HEK293 (cell line): ENCODE data around the gene EML1.

Source experiments
- ZNF19 ChIP-seq: fragments of 450-650 bp; formaldehyde crosslinking; IDR thresholded peaks from 2 replicates; pipeline ENCODE4; 2016; ENCODE audit warnings: missing biosample characterization, missing genetic modification characterization, low read depth
- ZNF664 ChIP-seq: fragments of 450-650 bp; formaldehyde crosslinking; IDR thresholded peaks from 2 replicates; pipeline ENCODE4 v1.5.1; 2016; ENCODE audit warnings: missing biosample characterization, missing genetic modification characterization

- TF ChIP-seq ZNF19 (tag by site-specific recombination) (no peak), ZNF664 (no peak)
Measured at GRCh38 chr14:99779751-99780150, 13.5 kb upstream of the EML1 start.
